H1 (cell line): ENCODE measurements around the gene TRIM44. TPM values are rescaled to one million over a fixed set of nuclear protein-coding genes. Genes with fewer than 3 reads are reported as not detected.

ENCODE experiments used
- CTCF ChIA-PET: fragments of 300-600 bp; sonication (Branson Sonifier 250); formaldehyde crosslinking; loops from one replicate; lab custom pipeline; 2021; ENCODE audit not compliant: partially characterized antibody; lab: Charles Lee
- POLR2A ChIA-PET: fragments of 300-600 bp; sonication (Branson Sonifier 250); formaldehyde crosslinking; loops from one replicate; lab custom pipeline; 2021; ENCODE audit warnings: inconsistent platforms; ENCODE audit not compliant: partially characterized antibody; lab: Charles Lee
- DNase-seq, 2 experiments: peaks; one replicate each; pipeline versions ENCODE4 v3.0.0 to v3.0.0-alpha.2; 2010 to 2022; ENCODE audit warnings: low spot score in 2 of 2, low read depth in 1 of 2, mixed read lengths in 1 of 2
- FAIRE-seq: peaks from 2 replicates; lab custom pipeline; 2011; peaks lifted over from hg19 to GRCh38; lab: Jason Lieb, UNC
- H2AFZ ChIP-seq: 2 replicates; pipeline ENCODE4 v1.8.1; 2012; ENCODE audit warnings: low read length, inconsistent platforms
- H2AK5ac ChIP-seq: 2 replicates; pipeline ENCODE4 v1.6.1; 2013; ENCODE audit warnings: low read depth, low read length
- H2BK120ac ChIP-seq: replicated peaks from 2 replicates; pipeline ENCODE3; 2013; ENCODE audit warnings: low read depth, low read length, inconsistent platforms
- H2BK12ac ChIP-seq: 2 replicates; pipeline ENCODE4 v1.6.1; 2013; ENCODE audit warnings: low read depth, low read length
- H2BK15ac ChIP-seq: 2 replicates; pipeline ENCODE4 v1.6.1; 2013; ENCODE audit warnings: low read length
- H2BK20ac ChIP-seq: 2 replicates; pipeline ENCODE4 v1.6.1; 2013; ENCODE audit warnings: low read length
- H2BK5ac ChIP-seq: 2 replicates; pipeline ENCODE4 v1.6.1; 2013; ENCODE audit warnings: low read depth, low read length
- H3K14ac ChIP-seq: 2 replicates; pipeline ENCODE4 v1.6.1; 2013; ENCODE audit warnings: inconsistent platforms; ENCODE audit not compliant: insufficient read length
- H3K18ac ChIP-seq: 2 replicates; pipeline ENCODE4 v1.6.1; 2013; ENCODE audit warnings: low read length; ENCODE audit errors: extremely low read depth
- H3K23ac ChIP-seq: 2 replicates; pipeline ENCODE4 v1.6.1; 2013; ENCODE audit warnings: inconsistent platforms; ENCODE audit not compliant: insufficient read length
- H3K23me2 ChIP-seq: 2 replicates; pipeline ENCODE4 v1.6.1; 2013; ENCODE audit warnings: low read depth, low read length
- H3K27ac ChIP-seq: 2 replicates; pipeline ENCODE4 v1.6.1; 2011; ENCODE audit warnings: low read depth, low read length, inconsistent platforms
- H3K27me3 ChIP-seq, 4 experiments: replicated peaks in 1 of 4; 1 replicate in 1 of 4; 2 replicates in 3 of 4; pipeline versions ENCODE4 v1.6.1 to v1.8.1; 2011 to 2013; ENCODE audit warnings: low read length in 3 of 4, mild to moderate bottlenecking in 3 of 4, inconsistent platforms in 2 of 4, mixed read lengths in 2 of 4, moderate library complexity in 1 of 4; ENCODE audit not compliant: control insufficient read depth in 3 of 4, insufficient read depth in 3 of 4; ENCODE audit errors: extremely low read depth in 1 of 4
- H3K36me3 ChIP-seq, 4 experiments: 2 replicates each; pipeline versions ENCODE4 v1.6.1 to v1.8.1; 2011 to 2013; ENCODE audit warnings: mild to moderate bottlenecking in 4 of 4, low read length in 3 of 4, moderate library complexity in 2 of 4, control low read depth in 1 of 4, inconsistent platforms in 1 of 4; ENCODE audit not compliant: insufficient read depth in 4 of 4, control insufficient read depth in 2 of 4
- H3K4ac ChIP-seq: replicated peaks from 2 replicates; pipeline ENCODE3; 2013; ENCODE audit warnings: low read length, low read depth, mixed read lengths, inconsistent platforms; ENCODE audit not compliant: insufficient read length
- H3K4me1 ChIP-seq, 4 experiments: replicated peaks in 1 of 4; 1 replicate in 1 of 4; 2 replicates in 3 of 4; pipeline versions ENCODE4 v1.6.1 to v1.8.1; 2011 to 2013; ENCODE audit warnings: low read length in 3 of 4, inconsistent platforms in 2 of 4, mixed read lengths in 1 of 4; ENCODE audit not compliant: insufficient read depth in 4 of 4, control insufficient read depth in 3 of 4
- H3K4me2 ChIP-seq, 2 experiments: 2 replicates each; pipeline versions ENCODE4 v1.6.1 to v1.8.1; 2011 to 2013; ENCODE audit warnings: low read depth in 2 of 2, low read length in 2 of 2, control low read depth in 1 of 2, inconsistent platforms in 1 of 2, mild to moderate bottlenecking in 1 of 2; ENCODE audit not compliant: insufficient read depth in 1 of 2
- H3K4me3 ChIP-seq, 4 experiments: fragments of 200-600, 300-600 bp in 1 of 4; sonication (generic), shearing (Covaris generic), sonication (Bioruptor Twin) in 1 of 4; 2 replicates each; pipeline versions ENCODE4 v1.5.1 to v1.8.1; 2011 to 2016; ENCODE audit warnings: low read length in 4 of 4, low read depth in 3 of 4, control low read depth in 2 of 4, inconsistent platforms in 2 of 4, mild to moderate bottlenecking in 2 of 4, mixed read lengths in 1 of 4, moderate library complexity in 1 of 4; ENCODE audit not compliant: insufficient read depth in 2 of 4; ENCODE audit errors: extremely low read depth in 1 of 4
- H3K56ac ChIP-seq: replicated peaks from 2 replicates; pipeline ENCODE3; 2013; ENCODE audit warnings: low read depth, mild to moderate bottlenecking, mixed read lengths, low read length, inconsistent platforms; ENCODE audit not compliant: insufficient read length
- H3K79me1 ChIP-seq: 2 replicates; pipeline ENCODE4 v1.6.1; 2013; ENCODE audit warnings: low read depth, low read length, control low read depth
- H3K79me2 ChIP-seq, 2 experiments: 2 replicates each; pipeline versions ENCODE4 v1.6.1 to v1.8.1; 2012 to 2013; ENCODE audit warnings: low read length in 2 of 2, mild to moderate bottlenecking in 2 of 2, inconsistent platforms in 1 of 2; ENCODE audit not compliant: insufficient read depth in 2 of 2, control insufficient read depth in 1 of 2
- H3K9ac ChIP-seq, 4 experiments: replicated peaks in 1 of 4; 1 replicate in 1 of 4; 2 replicates in 3 of 4; pipeline versions ENCODE4 v1.6.1 to v1.8.1; 2011 to 2013; ENCODE audit warnings: low read depth in 3 of 4, low read length in 3 of 4, control low read depth in 2 of 4, mild to moderate bottlenecking in 2 of 4, moderate library complexity in 2 of 4, inconsistent platforms in 1 of 4; ENCODE audit errors: extremely low read depth in 1 of 4
- H3K9me3 ChIP-seq, 2 experiments: 2 replicates each; pipeline versions ENCODE4 v1.6.1 to v1.8.1; 2012 to 2013; ENCODE audit warnings: mild to moderate bottlenecking in 2 of 2, moderate library complexity in 2 of 2, control low read depth in 1 of 2, inconsistent platforms in 1 of 2, low read depth in 1 of 2, low read length in 1 of 2, mixed read lengths in 1 of 2; ENCODE audit not compliant: insufficient read depth in 2 of 2
- H4K20me1 ChIP-seq, 2 experiments: replicated peaks in 1 of 2; 2 replicates each; pipeline versions ENCODE3 to v1.8.1; 2011 to 2013; ENCODE audit warnings: inconsistent platforms in 2 of 2, low read length in 2 of 2, mild to moderate bottlenecking in 1 of 2; ENCODE audit not compliant: insufficient read depth in 2 of 2, control insufficient read depth in 1 of 2
- H4K5ac ChIP-seq: 2 replicates; pipeline ENCODE4 v1.6.1; 2013; ENCODE audit warnings: low read length, low read depth, mixed read lengths, inconsistent platforms; ENCODE audit not compliant: insufficient read length
- H4K8ac ChIP-seq: 2 replicates; pipeline ENCODE4 v1.8.0; 2013; ENCODE audit warnings: mild to moderate bottlenecking, moderate library complexity, low read length, inconsistent platforms; ENCODE audit not compliant: insufficient read depth; ENCODE audit errors: extremely low read depth
- H4K91ac ChIP-seq: replicated peaks from 2 replicates; pipeline ENCODE3; 2013; ENCODE audit warnings: low read length, mixed read lengths, inconsistent platforms; ENCODE audit not compliant: insufficient read length
- FOSL1 ChIP-seq: IDR thresholded peaks from 2 replicates; pipeline ENCODE4 v1.6.1; 2011; ENCODE audit warnings: mild to moderate bottlenecking, low read depth, low read length, moderate library complexity; ENCODE audit not compliant: insufficient read depth
- HDAC6 ChIP-seq: IDR thresholded peaks from one replicate; pipeline ENCODE4 v1.7.1; 2012; ENCODE audit warnings: low read depth, mild to moderate bottlenecking, inconsistent platforms, low read length, moderate library complexity
- SP1 ChIP-seq: IDR thresholded peaks from 2 replicates; pipeline ENCODE4 v1.6.1; 2011; ENCODE audit warnings: low read depth, low read length
- TAF1 ChIP-seq: IDR thresholded peaks from 2 replicates; pipeline ENCODE4 v1.6.1; 2011; ENCODE audit warnings: mild to moderate bottlenecking, low read depth, low read length
- WGBS, 2 experiments: shearing (Covaris generic) in 1 of 2; methylation state at CpG; one replicate each; pipeline versions ENCODE4 v1.1.6 to v1.1.7; 2013 to 2015; ENCODE audit warnings: low lambda C conversion rate in 2 of 2, mixed read lengths in 2 of 2, inconsistent platforms in 1 of 2, low coverage in 1 of 2, missing lambda C conversion rate in 1 of 2; ENCODE audit not compliant: insufficient replicate concordance in 2 of 2, insufficient coverage in 1 of 2, insufficient read length in 1 of 2; ENCODE audit errors: extremely low coverage in 1 of 2, missing lambda C conversion rate in 1 of 2; 5-methylcytosine and 5-hydroxymethylcytosine counted together
- polyA plus RNA-seq, 7 experiments: library from polyadenylated mRNA; depleted of rRNA in 3 of 7; stranded (reverse) in 5 of 7; unstranded in 2 of 7; fragments of >200 nt in 5 of 7; fragments of 200-250 nt in 2 of 7; gene quantifications; 1 replicate in 5 of 7; 2 replicates in 1 of 7; 4 replicates in 1 of 7; pipeline versions ENCODE4 v1.2.1 to v1.2.3, GENCODE V29; 2011 to 2013; ENCODE audit warnings: missing spikeins in 2 of 7, mixed read lengths in 2 of 7
- total RNA-seq: library from RNA; stranded (reverse); fragmentation: NEBNext Ultra II Directional; extraction: Animal tissue kit (Norgen Biotek cat#: 25700); gene quantifications from 2 replicates; pipeline ENCODE4 v1.2.1, GENCODE V29; 2021

TRIM44 gene
- total and polyA plus RNA-seq, 2 of the 8 experiments (the other 6 are each of a cell fraction or from before 2014, with no cell fraction given): 13.9 to 34.4 TPM

DNA sequence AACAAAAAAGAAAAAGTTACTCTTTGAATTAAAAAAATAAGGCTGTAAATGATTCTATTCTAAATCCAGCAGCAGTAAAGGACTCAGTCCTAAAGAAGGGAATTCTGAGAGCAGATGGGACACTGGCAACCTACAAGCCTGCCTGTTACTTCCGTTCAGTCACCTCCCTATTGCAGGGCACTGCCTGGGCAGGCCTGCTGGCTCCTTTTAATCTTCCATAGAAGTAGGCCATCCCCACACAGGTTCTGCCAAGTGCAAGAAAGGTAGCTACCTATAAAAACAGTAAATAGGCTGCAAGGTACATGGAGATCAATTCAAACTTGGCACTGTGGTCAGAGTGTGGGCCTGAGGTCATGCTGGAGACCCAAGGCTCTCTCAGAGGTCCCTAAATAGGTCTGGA lies 136.4 kb downstream of the TRIM44 start:
- H2BK15ac ChIP-seq: no peak overlapping the region
- H3K4me2 ChIP-seq: no peak overlapping the region
- no peaks in the 10 kb centered on the region for H3K79me2 ChIP-seq
- no peak overlapping the region for H3K9ac ChIP-seq
- H2BK120ac ChIP-seq: no peak overlapping the region
- no peaks in the 10 kb centered on the region for H3K27me3 ChIP-seq
- H4K20me1 ChIP-seq: no peaks in the 10 kb centered on the region
- no peak overlapping the region for H3K56ac ChIP-seq
- no peak overlapping the region for H2BK20ac ChIP-seq
- H2BK5ac ChIP-seq: no peak overlapping the region
- no peak overlapping the region for H3K4me3 ChIP-seq
- ChIA-PET POLR2A (interaction anchor here (0.6 kb wide), 1 partner anchor 257 kb away, joined by 3 read pairs; no protein-coding TSS in a partner anchor), CTCF (interaction anchor here (0.9 to 10.6 kb wide), 20 partner anchors 8 to 694 kb away, joined by 3 to 96 read pairs (median 6); partner anchors contain the start of gene FJX1)
- no peaks in the 10 kb centered on the region for H3K9me3 ChIP-seq
- no peaks in the 10 kb centered on the region for H3K23me2 ChIP-seq
- no peak overlapping the region for H2BK12ac ChIP-seq
- no peaks in the 10 kb centered on the region for H3K36me3 ChIP-seq
- H3K27ac ChIP-seq: no peak overlapping the region
- no peak overlapping the region for H2AK5ac ChIP-seq
- no peak overlapping the region for H3K23ac ChIP-seq
- H3K79me1 ChIP-seq: no peaks in the 10 kb centered on the region
- 100% methylated on average over 1 of the region's 1 CpG; no CpG with 5 or more reads in 1 of the 2 experiments for WGBS, 2 experiments
- no peak overlapping the region for H3K14ac ChIP-seq
- H4K91ac ChIP-seq: no peak overlapping the region
- H2AFZ ChIP-seq: no peak overlapping the region
- DNase-seq (no peak), FAIRE-seq (no peak)
- no peak overlapping the region for H3K18ac ChIP-seq
- H3K4ac ChIP-seq: no peak overlapping the region
- H3K4me1 ChIP-seq: no peaks in the 10 kb centered on the region
- no peak overlapping the region for H4K8ac ChIP-seq
- H4K5ac ChIP-seq: no peak overlapping the region
- no peak for TF ChIP-seq TAF1
- TF ChIP-seq SP1: no peak
- TF ChIP-seq HDAC6: no peak
- no peak for TF ChIP-seq FOSL1
